Psoas muscle (tissue), 8 donors: ENCODE measurements around the gene PRDM15. TPM values are rescaled to one million over a fixed set of nuclear protein-coding genes. Genes with fewer than 3 reads are reported as not detected.

Experiments
- ATAC-seq, 4 donors: fragments of 200-7000 bp; cut with Tn5 transposase; one replicate each; pipeline ENCODE4 v1.9.1; 2020; ENCODE audit warnings: moderate library complexity in 3 of 4, mild to moderate bottlenecking in 2 of 4
- DNase-seq, 2 donors: peaks; one replicate each; pipeline ENCODE4 v3.0.0-alpha.2; 2020
- H3K27ac ChIP-seq: fragments of 200-600 bp; one replicate; pipeline ENCODE4 v1.8.0; 2022
- H3K27me3 ChIP-seq, 3 donors: fragments of 200-600 bp in 1 of 3; one replicate each; pipeline versions ENCODE4 v1.6.1 to v1.8.0; 2013 to 2022; ENCODE audit warnings: low read length in 2 of 3, mild to moderate bottlenecking in 2 of 3, moderate library complexity in 1 of 3; ENCODE audit not compliant: insufficient read depth in 3 of 3
- H3K36me3 ChIP-seq, 2 donors: fragments of 200-600 bp in 1 of 2; one replicate each; pipeline versions ENCODE4 v1.6.1 to v1.8.0; 2013 to 2022; ENCODE audit warnings: low read depth in 1 of 2, mild to moderate bottlenecking in 1 of 2, moderate library complexity in 1 of 2; ENCODE audit not compliant: insufficient read depth in 1 of 2
- H3K4me1 ChIP-seq: fragments of 200-600 bp; one replicate; pipeline ENCODE4 v1.8.0; 2022
- H3K4me3 ChIP-seq: fragments of 200-600 bp; one replicate; pipeline ENCODE4 v1.8.0; 2022; ENCODE audit warnings: mild to moderate bottlenecking
- H3K9me3 ChIP-seq: fragments of 200-600 bp; one replicate; pipeline ENCODE4 v1.8.0; 2022
- WGBS, 3 donors: extraction: QIAGEN DNeasy Blood & Tissue Kit; methylation state at CpG; one replicate each; pipeline versions ENCODE4 v1.1.6 to v1.1.7; 2013; 5-methylcytosine and 5-hydroxymethylcytosine counted together
- intact Hi-C, 2 donors: fragments of 100-400 bp; cut with DNase I; formaldehyde crosslinking; loops; one replicate each; pipeline versions ENCODE4 v1.11.0 to v1.14.2; 2022
- polyA plus RNA-seq, 3 donors: library from polyadenylated mRNA; stranded (reverse); fragments of 200-250 nt; gene quantifications; one replicate each; pipeline ENCODE4 v1.2.3, GENCODE V29; 2013
- total RNA-seq, 4 donors: library from RNA; stranded (reverse); fragmentation: NEBNext Ultra II Directional in 2 of 4; extraction: Animal tissue kit (Norgen Biotek cat#: 25700) in 2 of 4; gene quantifications; one replicate each; pipeline versions ENCODE4 v1.2.1 to v1.2.4, GENCODE V29; 2021 to 2023
- TF ChIP-seq, protein P1 (sequence below): fragments of 200-600 bp; IDR thresholded peaks from one replicate; pipeline ENCODE4 v1.8.0; 2022; ENCODE audit warnings: antibody characterized with exemption
- donor health status: healthy with polysubstance abuse.
- donor health status: DM: no; HTN: no; CAD: no; lungs with moderate emphysema.
- donor health status: Bipolar disorder and iron deficiency.
- donor health status: healthy.
- donor health status: DM: yes; HTN: yes; CAD: no.
- donor health status: DM: no; HTN: no; CAD: no.
- donor health status: DM: no; HTN: no; CAD: no.
- donor health status: DM: yes; HTN: yes; CAD: no.

Gene PRDM15
- total and polyA plus RNA-seq, 7 donors: 2.2 to 6.4 (median 3.7) TPM

DNA sequence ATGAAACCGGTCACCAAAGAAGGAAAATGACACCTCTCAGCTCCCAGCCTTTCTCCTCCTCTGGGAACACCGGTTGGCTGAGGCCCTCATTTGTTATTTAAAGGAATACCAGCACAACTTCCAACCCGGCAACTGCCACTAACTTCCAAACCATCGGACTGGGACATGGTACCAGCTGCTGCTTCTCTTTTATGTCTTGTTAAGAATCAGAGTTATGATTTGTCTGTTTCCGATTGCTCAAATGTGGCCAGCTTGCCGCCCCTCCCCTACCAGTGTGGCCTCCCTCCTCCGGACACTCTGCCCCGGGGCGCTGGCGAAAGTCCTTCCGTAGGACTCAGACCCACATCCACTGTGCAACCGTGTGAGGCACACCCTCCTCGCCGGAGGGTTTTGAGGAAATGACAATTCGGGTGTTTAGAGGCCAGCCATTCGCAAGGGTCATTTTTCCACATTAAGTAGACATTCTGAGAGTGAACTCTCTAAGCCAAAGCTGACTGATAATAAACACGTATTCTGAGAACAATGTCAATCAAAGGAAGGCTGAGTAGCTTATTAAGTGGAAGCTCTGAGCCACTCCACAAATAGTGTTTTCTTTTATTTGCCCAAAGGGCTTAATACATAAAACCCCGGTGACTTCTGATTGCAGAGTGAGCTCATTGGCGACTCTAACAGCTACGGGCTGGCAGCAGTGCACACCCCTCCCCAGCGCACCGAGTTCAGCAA, 117.8 kb downstream of the PRDM15 start:
- no peaks in the 10 kb centered on the region for H3K4me1 ChIP-seq
- H3K4me3 ChIP-seq: peak overlapping the region; percentile 51
- intact Hi-C loops: no loop called here
- peaks cover 0 to 72% (median 14%) of the 10 kb centered on the region in 3 donors for H3K27me3 ChIP-seq
- no peaks in the 10 kb centered on the region for H3K9me3 ChIP-seq
- H3K36me3 ChIP-seq: no peaks in the 10 kb centered on the region
- DNase-seq (peak; percentile 60 to 75), ATAC-seq (peak in 3 of 4 donors; percentile 61 to 77 (median 63))
- TF ChIP-seq, protein P1, sequence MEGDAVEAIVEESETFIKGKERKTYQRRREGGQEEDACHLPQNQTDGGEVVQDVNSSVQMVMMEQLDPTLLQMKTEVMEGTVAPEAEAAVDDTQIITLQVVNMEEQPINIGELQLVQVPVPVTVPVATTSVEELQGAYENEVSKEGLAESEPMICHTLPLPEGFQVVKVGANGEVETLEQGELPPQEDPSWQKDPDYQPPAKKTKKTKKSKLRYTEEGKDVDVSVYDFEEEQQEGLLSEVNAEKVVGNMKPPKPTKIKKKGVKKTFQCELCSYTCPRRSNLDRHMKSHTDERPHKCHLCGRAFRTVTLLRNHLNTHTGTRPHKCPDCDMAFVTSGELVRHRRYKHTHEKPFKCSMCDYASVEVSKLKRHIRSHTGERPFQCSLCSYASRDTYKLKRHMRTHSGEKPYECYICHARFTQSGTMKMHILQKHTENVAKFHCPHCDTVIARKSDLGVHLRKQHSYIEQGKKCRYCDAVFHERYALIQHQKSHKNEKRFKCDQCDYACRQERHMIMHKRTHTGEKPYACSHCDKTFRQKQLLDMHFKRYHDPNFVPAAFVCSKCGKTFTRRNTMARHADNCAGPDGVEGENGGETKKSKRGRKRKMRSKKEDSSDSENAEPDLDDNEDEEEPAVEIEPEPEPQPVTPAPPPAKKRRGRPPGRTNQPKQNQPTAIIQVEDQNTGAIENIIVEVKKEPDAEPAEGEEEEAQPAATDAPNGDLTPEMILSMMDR: no peak
- WGBS, 3 donors: 4 to 6% (median 5%) methylated on average over 22 of the region's 22 CpGs
- H3K27ac ChIP-seq: no peak overlapping the region

DNA sequence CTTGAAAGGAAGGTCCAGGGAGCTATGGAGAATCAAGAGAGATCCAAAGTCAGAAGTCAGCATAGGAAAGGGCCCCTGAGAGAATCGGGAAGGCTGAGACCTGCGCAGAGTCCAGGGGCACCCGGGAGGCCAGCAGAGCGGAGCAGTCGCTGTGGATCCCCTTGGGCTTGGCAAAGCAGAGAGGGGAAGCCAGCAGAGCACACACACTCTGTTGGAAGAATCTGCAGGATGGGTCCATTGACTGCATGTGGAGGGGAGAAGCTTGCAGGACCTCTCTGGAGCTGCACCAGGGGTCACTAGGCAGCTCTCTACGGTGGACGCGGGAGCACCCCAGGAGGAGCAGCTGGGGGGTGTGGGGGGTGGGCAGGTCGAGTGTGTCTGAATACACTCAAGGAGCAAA, 118.7 kb downstream of the PRDM15 start:
- TF ChIP-seq, protein P1: no peak
- WGBS, 3 donors: 80 to 87% (median 81%) methylated on average over 9 of the region's 9 CpGs
- intact Hi-C loops: no loop called here
- ATAC-seq: no peak
- Histone ChIP-seq H3K4me3 (no peak overlapping the region), H3K27ac (no peak overlapping the region), H3K27me3 (peaks cover 0 to 62% (median 8%) of the 10 kb centered on the region in 3 donors), H3K36me3 (no peaks in the 10 kb centered on the region), H3K9me3 (no peaks in the 10 kb centered on the region), H3K4me1 (no peaks in the 10 kb centered on the region)
- no peak for DNase-seq

DNA sequence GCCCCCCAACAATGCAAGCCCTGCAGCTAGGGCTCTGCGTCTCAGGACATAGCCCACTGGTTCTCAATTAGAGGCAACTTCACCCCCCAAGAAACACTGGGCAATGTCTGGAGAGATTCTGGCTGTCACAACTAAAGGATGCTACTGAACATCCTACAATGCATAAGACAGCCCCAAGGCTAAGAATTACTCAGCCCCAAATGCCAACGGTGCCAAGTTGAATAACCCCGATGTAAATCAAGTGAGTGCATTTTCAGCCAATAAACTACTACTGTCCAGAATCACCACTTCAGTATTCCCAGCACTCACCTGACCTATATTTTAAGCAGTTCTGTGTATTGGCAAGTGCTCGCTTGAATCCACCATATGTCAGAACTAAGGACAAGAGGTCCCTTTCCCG, 119.2 kb downstream of the PRDM15 start:
- ATAC-seq (no peak), DNase-seq (no peak)
- TF ChIP-seq, protein P1: no peak
- intact Hi-C loops: no loop called here
- peaks cover 0 to 57% (median 6%) of the 10 kb centered on the region in 3 donors for H3K27me3 ChIP-seq
- no peak overlapping the region for H3K27ac ChIP-seq
- H3K36me3 ChIP-seq: no peaks in the 10 kb centered on the region
- no peaks in the 10 kb centered on the region for H3K9me3 ChIP-seq
- H3K4me1 ChIP-seq: no peaks in the 10 kb centered on the region
- H3K4me3 ChIP-seq: no peak overlapping the region
- 87 to 92% (median 89%) methylated on average over 5 of the region's 5 CpGs for WGBS, 3 donors

DNA sequence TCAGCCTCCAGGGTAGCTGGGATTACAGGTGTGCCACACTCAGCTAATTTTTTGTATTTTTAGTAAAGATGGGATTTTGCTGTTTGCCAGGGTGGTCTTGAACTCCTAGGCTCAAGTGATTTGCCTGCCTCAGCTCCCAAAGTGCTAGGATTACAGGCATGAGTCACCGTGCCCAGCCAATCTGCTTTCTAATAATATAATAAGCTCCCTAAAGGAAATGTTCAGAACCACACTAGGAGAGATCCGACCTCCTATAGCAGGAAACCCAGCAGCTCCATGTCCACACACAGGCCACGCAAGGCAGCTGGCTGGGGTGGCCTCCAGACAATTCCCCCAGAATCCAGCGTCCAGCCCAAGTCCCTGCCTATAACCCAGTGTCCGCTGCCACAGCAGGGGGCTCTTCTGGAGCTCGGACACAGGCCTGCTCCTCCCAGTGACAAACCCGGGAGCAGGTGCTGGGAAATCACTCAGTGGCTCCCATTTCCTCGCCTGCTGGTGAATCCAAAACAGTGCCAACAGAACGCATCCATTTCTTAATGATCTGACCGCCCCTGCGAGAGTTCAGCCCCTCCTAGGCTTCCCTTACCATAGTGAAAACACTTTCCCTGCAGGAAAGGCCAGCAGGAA, 119.8 kb downstream of the PRDM15 start:
- DNase-seq: no peak
- WGBS, 3 donors: 63 to 66% (median 64%) methylated on average over 11 of the region's 11 CpGs
- intact Hi-C loops: no loop called here
- Histone ChIP-seq H3K27ac (no peak overlapping the region), H3K27me3 (peaks cover 0 to 51% (median 6%) of the 10 kb centered on the region in 3 donors), H3K9me3 (no peaks in the 10 kb centered on the region), H3K4me1 (no peaks in the 10 kb centered on the region), H3K36me3 (no peaks in the 10 kb centered on the region), H3K4me3 (no peak overlapping the region)
- ATAC-seq: no peak
- TF ChIP-seq, protein P1: no peak
